ENCODE data around the gene TINAGL1.

TINAGL1 gene

DNA sequence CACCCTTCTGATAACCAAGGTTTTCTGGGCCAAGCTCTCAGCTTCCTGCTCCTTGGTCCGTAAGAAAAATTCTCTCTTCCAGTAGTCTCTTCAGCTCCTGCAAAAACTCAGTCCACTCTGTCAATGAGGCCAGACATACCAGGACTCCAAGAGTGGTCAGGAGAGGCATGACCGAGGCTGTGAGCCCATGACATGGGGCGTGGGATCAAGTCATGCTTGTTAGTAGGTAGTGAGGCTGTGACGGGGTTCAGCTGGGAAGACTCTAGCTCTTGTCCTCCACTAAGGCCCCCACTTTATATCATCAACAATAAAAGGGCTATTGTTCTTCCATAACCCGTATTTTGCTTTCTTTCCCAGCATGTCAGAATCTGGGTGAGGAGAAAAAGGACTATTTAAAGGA, 31.0 kb downstream of the TINAGL1 start:
- DNase-seq (ENCODE audit: low spot score), result no peak

DNA sequence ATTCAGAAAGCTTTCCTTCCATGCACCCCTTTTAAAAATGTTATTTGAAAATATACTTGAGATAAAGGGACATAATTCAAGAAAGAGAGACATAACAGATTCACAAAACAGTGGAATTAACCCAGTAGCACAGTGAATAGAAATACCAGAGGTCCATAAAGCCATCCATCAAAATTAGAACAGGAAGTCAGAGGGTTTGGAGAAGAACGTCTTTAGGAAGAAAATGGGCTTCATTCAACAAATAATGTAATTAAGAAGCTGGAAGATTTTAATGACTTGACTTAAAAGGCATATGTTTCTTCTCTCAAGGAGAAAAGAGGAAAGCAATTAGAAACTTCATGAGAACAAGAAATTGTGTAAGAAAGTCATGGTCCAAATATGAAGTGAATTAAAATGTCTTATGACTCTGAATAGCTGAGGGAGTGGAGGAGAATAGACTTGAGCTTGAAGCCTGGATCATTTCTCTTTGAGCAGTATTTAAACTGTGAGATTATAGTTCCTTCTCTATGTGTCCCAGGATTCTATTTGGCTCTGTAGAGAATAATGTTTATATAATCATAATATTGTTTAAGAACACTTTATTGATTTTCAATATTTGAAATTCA, 33.3 kb downstream of the TINAGL1 start:
- DNase-seq (ENCODE audit: low spot score), result no peak

DNA sequence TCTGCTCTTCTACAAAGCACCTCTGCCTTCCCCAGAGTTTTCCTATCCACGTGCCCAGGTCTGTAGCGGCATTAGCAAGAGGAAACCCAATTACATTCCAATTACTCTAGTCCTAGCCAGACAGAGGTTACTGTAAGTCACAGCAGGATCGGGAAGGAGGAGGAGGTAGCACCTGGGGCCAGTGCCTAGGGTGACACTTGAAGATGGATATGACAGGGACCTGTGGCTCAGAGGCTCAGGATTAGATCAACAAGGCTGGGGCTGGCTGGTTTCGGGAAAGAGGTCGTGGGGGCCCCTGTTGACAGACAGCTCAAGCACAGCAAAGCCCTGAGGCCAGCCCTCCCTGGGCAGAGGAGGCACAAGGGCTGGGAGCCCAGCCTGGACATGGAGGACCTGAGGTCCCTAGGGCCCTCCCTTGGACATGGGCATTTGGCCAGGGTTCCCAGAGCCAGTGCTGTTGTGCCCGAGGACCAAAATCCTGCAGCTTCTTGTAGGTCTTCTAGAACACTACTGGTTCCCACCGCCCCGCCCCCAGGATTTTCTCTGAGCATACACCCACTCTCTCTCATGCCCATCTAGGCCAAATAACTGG, 38.2 kb downstream of the TINAGL1 start:
- no peak for DNase-seq (ENCODE audit: low spot score)

DNA sequence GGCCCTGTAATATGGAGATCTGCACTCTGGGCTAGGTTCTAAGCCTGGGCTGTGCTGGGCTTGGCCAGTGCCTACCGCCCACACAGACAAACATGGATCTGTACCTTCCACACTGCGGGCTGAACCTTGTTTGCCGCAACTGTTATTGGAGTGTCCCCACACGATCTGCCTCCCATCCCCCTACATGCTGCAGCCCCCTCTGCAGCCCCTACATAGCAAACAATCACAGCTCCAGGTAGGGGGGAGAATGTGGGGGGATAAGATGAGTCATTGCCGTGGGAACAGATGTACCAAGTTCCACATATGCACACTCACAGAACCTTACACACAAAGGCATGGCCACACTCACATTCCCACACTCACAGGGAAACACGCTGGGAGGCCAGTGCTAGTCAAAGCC, 39.1 kb downstream of the TINAGL1 start:
- no peak for DNase-seq (ENCODE audit: low spot score)

DNA sequence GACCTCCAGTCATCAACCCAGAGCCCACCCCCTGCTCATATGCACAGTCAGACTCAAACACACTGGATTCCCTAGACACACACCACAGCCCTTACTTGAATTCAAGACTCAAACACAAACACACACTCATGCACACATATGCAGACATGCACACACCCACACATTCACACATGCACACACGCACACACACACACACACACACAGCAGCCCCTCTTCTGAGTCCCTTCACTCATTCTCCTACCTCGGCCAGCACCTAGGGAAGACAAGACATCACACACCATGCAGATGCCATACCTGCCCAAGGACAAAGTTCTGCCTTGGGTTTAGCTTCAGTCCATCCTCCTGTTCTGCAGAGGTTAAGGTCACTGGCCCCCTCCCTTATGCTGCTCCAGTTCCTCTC, 39.6 kb downstream of the TINAGL1 start:
- no peak for DNase-seq (ENCODE audit: low spot score)

DNA sequence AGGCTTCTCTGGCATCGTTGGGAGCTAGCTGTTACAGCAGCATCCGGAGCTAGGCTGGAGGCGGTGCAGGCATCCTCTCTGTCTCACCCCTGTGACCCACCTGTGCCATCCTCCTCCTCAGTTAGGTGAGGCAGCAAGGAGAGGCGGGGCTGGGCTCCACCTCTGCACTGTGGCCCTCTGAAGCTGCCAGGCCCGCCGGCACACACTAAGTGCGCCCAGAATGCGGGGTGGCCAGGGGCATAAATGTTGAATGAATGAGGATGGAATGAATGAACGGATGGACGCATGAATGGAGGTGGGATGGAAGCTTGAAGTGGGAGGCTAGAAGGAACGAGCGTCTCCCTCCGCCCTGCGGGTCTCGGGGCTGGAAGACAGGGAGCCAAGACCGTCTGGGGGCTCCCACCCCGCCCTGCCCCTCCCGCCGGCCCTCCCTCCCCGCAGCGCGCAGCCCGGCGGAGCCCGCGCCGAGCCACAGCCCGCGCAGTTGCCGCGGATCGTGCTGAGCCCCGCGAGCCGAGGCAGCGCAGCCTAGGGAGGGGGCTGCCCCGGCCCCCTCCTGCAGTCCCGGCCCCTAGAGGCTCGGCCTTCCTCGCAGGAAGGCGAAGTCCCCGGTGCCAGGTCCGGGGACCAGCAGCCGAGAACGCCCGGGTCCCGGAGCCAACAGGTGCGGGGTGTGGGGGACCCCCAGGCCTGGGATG, 41.1 kb downstream of the TINAGL1 start, which contains the start of gene HCRTR1:
HCRTR1 (plus strand) TSS at position 472 of the 698 bp plus-strand sequence. CDS start 1,504 bp downstream, outside the sequence.
- DNase-seq (ENCODE audit: low spot score), result peak; percentile 58

DNA sequence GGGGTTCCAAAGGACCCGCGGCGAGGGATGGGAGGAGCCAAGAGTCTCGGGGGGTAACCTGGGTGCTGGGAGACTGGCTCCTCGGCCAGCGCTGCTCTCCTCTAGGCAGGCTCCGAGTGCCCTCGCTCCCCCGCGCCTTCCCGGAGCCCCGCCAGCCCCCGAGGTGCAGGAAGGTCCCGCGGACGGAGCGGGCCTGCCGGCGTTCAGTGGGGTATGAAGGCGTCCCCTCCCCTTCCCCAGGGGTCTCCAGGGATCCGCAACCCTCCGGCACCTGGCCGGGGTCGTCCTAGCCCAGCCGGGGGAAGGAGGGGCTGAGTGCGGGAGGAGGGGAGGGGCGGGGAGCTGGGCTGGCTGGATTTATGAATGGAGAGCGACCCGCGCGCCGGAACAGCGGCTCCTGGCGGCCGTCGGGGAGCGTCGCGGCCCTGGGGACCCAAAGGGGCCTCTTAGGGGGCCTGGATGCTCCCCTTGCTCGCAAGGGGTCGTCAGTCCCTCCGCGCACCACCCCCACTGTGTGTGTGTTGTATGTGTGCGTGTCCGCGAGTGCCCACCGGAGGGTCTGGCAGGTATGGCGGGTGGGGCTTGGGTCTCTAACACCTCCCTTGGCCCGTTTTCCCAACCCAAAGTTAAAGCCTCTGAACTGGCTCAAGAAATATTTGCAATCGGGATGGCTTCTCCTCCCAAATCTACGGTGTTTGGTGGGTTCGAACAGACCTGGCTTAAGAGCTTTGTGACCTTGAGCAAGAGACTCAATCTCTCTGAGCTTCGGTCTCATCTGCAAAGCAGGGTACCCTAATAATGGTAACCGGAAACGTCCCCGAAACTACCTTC, 41.8 kb downstream of the TINAGL1 start:
- DNase-seq (ENCODE audit: low spot score), result peak; percentile 91

DNA sequence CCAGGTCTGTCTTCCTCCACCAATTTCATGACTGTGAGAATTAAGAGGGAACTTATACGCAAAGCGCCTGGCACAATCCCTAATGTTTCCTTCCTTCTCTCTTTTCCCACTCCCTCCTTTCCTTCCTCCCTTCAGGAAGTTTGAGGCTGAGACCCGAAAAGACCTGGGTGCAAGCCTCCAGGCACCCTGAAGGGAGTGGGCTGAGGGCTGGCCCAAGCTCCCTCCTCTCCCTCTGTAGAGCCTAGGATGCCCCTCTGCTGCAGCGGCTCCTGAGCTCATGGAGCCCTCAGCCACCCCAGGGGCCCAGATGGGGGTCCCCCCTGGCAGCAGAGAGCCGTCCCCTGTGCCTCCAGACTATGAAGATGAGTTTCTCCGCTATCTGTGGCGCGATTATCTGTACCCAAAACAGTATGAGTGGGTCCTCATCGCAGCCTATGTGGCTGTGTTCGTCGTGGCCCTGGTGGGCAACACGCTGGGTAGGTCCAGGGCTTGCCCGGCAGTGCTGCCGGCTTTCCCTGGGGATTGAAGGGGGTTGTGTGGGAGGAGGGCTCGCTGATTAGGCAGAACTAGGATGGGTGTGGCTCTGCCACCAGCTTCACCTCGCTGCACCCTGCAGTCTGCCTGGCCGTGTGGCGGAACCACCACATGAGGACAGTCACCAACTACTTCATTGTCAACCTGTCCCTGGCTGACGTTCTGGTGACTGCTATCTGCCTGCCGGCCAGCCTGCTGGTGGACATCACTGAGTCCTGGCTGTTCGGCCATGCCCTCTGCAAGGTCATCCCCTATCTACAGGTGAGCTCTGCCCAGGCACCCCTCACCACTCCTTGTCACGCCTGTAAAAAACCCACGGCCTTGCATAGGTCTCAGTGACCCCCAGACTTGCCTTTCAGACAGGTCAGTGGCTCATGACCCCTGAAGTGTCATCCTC, 42.9 kb downstream of the TINAGL1 start:
- no peak for DNase-seq (ENCODE audit: low spot score)

DNA sequence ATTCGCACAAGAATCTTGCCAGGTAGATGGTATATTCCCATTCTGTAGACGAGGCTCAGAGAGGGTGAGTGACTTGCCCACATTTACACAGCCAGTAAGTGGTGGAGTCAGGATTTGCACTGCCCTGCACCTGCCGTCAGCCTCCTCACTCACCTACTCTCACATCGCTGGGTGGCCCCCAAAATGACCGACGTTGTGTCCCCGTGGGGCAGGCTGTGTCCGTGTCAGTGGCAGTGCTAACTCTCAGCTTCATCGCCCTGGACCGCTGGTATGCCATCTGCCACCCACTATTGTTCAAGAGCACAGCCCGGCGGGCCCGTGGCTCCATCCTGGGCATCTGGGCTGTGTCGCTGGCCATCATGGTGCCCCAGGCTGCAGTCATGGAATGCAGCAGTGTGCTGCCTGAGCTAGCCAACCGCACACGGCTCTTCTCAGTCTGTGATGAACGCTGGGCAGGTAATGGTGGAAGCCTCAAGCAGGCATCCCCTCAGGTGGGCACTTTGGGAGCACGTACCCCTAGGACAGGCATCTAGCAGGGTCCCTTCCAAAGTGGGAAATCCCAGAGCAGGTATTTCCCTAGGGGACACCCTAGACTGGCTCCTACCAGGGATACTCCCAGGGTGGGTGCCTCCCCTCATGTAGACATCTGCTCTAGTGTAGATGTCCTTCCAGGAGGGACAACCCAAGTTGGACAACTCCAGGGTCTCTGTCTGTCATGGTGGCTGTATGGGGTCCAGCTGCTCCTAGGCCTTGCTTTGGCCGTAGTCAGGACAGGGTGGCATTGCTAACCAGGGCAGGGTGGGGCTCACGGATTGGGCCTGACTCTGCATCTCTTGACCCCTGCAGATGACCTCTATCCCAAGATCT, 44.5 kb downstream of the TINAGL1 start:
- no peak for DNase-seq (ENCODE audit: low spot score)

DNA sequence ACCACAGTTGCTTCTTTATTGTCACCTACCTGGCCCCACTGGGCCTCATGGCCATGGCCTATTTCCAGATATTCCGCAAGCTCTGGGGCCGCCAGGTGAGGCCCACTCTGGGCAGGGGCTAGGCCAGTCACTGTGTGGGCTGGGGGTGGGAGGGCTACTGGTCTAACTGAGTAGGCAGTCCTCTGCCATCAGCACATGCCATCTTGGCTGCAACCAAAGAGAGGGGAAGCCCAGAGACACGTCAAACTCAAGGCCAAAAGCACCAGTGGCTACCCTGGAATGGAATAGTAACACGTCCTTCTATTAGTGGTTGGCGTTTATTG, 45.1 kb downstream of the TINAGL1 start:
- DNase-seq (ENCODE audit: low spot score), result no peak

DNA sequence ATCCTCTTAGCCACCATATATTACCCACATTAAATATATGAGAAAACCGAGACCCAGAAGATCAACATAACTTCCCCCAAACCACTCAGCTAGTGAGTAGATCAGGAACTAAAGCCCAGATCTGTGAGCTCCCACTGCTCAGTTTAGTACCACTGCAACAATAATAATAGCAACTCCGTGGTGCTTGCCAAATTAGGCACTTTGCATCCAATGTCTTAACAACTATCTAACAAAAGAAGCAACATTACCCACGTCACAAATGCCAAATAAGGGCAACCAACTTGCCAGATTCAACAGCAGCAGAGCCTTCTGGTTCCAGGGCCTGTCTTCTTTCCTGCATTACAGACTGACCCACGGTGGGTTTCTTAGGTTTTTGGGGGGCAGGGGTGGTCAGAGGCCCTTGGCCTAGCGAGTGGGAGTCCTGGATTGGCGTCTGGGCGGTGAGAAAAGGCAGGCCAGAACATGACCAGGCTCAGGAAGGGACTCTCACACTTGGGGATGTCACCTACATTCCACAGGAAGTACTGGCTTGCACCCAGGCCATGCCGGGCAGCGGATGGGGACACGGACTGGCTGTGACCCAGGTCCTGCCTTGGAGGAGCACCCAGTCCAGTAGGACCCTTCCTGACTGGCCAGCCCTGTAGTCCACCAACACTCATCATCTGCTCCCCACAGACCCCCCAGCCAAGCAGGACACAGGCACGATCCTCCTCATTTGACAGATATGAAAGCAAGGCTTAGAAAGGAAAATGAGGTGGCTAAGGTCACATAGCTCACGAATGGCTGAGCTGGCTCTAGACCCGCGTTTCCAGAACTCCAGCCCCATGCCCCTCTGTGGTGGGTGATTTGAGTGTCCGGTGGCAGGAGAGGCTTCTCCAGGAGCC, 45.8 kb downstream of the TINAGL1 start:
- DNase-seq (ENCODE audit: low spot score), result no peak

DNA sequence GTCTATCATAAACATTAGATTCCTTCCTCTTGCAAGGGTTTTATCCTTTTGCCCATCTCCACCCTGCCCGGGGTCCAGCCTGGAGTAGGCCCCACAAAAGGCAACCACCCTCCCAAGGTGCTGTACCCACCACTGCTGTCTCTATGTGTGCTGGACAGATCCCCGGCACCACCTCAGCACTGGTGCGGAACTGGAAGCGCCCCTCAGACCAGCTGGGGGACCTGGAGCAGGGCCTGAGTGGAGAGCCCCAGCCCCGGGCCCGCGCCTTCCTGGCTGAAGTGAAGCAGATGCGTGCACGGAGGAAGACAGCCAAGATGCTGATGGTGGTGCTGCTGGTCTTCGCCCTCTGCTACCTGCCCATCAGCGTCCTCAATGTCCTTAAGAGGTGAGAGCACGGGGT, 47.0 kb downstream of the TINAGL1 start:
- DNase-seq (ENCODE audit: low spot score), result no peak

DNA sequence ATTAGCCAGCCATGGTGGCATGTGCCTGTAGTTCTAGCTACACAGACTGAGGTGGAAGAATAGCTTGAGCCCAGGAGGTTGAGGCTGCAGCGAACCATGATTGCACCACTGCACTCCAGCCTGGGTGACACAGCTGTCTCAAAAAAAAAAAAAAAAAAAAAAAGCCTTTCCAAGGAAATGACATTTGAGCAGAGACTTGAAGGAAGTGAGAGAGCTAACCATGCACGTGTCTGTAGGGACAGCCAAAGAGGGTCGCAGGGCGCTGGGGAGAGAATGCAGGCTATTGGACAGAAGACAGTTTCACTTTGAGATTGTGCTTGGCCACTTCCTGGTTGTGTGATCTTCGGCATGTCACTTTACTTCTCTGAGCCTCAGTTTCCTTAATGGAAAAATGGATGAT, 48.0 kb downstream of the TINAGL1 start:
- no peak for DNase-seq (ENCODE audit: low spot score)

DNA sequence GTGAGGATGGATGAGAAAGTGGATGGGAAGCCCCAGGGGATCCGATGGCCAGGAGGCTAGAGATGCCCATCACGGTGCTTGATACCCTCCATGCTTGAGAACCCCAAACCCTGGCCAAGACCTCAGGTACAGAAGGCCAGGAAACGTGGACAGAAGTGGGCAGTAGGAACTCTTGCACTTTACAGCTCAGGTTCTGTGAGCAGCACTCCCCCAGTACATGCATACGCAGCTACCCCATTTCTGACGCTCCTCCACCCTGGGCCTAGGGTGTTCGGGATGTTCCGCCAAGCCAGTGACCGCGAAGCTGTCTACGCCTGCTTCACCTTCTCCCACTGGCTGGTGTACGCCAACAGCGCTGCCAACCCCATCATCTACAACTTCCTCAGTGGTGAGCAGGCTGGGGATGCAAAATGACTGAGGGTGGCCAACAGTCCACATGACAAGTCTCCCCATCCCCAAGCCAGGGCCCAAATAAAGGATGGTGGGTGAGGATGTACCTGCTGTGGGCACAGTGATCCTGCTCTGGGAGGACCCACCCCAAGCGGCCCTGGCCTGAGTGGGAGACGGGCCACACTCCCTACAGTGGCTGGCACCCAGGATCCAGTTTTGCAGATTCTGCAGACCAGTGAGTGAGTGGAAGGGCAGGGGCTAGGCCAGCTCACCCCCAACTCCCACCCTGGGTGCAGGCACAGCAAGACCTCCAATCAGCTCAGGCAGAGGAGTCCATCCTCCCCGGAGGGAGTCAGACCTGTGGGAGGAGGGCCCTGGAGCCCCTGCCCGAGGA, 48.6 kb downstream of the TINAGL1 start:
- DNase-seq (ENCODE audit: low spot score), result no peak

DNA sequence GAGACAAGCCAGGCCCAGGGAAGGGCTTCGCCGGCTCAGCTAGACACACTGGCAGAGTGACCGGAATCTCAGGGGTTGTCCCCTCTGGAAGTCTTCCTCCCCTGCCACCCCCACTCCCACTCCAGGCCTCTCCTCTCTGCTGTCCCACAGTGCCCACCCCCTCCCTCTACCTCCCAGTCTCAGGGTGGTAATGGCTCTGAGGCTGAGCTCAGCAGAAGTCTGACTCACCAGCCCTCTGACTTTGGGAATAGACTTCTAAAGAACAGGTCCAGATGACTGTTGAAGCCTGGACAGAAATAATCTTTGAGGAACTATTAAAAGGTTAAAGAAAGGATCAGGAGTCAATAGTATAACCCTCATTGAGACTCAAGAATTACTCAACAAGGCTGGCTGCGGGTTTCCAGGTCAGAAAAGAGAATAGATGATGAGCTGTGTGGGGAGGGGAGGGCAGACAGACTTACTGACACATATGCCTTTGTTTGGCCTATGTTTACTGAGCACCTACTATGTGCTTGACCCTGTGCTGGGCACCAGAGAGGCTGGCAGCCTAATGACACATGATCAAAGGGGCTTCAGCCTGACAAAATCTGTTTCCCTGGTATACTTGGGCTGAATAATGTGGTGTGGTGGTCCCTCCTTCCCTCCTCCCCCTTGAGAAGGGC, 49.4 kb downstream of the TINAGL1 start:
- no peak for DNase-seq (ENCODE audit: low spot score)

DNA sequence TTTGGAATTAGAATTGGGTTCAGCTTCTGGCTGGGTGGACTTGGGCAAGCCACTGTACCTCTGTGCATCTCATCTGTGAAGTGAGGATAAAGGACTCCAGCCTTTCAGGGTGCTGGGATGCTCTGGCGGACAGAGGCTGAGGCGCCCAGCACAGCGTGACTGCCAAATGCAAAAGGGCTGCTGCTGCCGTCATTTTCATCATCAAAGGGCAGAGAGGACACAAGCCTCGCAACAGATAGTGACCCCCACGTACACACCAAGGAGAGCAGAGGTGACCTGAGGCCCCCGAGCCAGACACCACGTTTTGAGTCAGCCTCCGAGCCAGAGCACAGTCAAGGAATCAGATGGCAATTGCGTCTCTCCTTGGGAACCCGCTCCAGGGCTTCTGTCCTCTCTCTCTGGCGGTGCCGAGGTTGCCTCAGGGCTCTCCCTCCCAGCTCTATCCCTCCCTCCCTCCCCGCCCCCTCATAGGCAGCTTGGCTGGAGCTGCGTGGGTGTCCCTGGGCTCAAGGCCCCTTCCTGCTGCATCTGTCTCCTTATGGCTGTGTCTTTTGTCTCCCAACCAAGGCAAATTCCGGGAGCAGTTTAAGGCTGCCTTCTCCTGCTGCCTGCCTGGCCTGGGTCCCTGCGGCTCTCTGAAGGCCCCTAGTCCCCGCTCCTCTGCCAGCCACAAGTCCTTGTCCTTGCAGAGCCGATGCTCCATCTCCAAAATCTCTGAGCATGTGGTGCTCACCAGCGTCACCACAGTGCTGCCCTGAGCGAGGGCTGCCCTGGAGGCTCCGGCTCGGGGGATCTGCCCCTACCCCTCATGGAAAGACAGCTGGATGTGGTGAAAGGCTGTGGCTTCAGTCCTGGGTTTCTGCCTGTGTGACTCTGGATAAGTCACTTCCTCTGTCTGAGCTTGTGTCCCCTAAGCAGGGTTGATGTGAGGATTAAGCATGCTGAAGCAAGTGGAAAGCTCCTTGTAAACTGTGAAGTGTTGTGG, 50.2 kb downstream of the TINAGL1 start:
- DNase-seq (ENCODE audit: low spot score), result no peak

DNA sequence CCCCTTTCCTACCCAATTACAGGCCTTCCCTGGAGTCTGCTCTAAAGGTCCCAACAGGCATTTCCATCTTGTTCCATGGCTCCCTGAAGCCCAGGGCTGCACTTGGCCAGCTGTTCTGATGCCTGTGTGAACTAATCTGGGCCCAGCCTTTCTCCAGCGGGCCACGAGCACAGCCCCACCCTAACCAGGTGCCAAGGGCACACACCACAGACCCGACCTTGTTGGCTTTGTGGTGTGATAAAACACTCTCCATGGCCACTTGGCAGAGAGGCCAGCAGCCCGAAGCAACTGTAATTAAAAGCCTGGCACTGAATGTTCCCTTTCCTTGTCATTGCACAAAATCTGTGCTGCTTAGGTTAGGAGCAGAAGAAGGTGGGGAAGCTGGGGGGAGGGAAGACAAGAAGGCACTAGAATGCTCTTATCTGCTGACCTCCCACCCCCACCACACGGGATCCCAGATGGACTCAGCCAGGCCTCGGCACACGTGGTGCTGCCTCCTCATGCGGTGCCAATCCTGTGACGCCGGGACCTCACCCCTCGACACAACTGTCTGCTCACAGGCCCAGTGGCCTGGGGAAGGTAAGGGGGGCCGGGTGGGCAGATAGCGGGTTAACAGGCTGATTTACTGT, 51.1 kb downstream of the TINAGL1 start:
- no peak for DNase-seq (ENCODE audit: low spot score)

Data from D341Med (cell line).